ENCODE results near the gene ACTG1. TPM values are rescaled to one million over a fixed set of nuclear protein-coding genes. Genes with fewer than 3 reads are reported as not detected.
A peak's percentile ranks its signal among the peaks of the same experiment; 100 is the strongest.

ACTG1 gene
- total and polyA plus RNA-seq, 9 of the 15 experiments (the other 6 are each of a cell fraction or from before 2014, with no cell fraction given): 224 to 1,775 (median 568) TPM

GRCh38 chr17:81552244-81553017 is 39.8 kb upstream of the ACTG1 start, which contains the start of gene FAAP100 (continued):
- no peak for TF ChIP-seq CEBPB (tag; IDR thresholded peaks at IDR 0.05)
- peak; percentile 74 for TF ChIP-seq USF1 (CRISPR knock-in tag; IDR thresholded peaks at IDR 0.05)
- TF ChIP-seq FOXP1 (CRISPR knock-in tag; IDR thresholded peaks at IDR 0.05): 0 out of 2 replicates have a peak, but pooled peaks have one; percentile 51
- TF ChIP-seq ZBED1 (IDR thresholded peaks at IDR 0.05): 0 out of 2 replicates have a peak, but pooled peaks have one; percentile 40
- TF ChIP-seq PHF20 (IDR thresholded peaks at IDR 0.05; ENCODE audit: partially characterized antibody): peak; percentile 23
- TF ChIP-seq ETV1 (tag; conservative IDR thresholded peaks at IDR 0.05; ENCODE audit: low read depth): 0 out of 2 replicates have a peak, but pooled peaks have one; percentile 32
- 0 out of 2 replicates have a peak, but pooled peaks have one; percentile 40 for TF ChIP-seq ZNF282 (CRISPR knock-in tag; IDR thresholded peaks at IDR 0.05)
- TF ChIP-seq CREB1 (IDR thresholded peaks at IDR 0.05): peak; percentile 64
- TF ChIP-seq CREB1 (CRISPR knock-in tag; IDR thresholded peaks at IDR 0.05): no peak; the same call in 1 of the 2 replicates
- peak; percentile 84 for TF ChIP-seq TBP (optimal IDR thresholded peaks at IDR 0.05; ENCODE audit: low read depth, low read length)
- peak; percentile 81 for TF ChIP-seq RB1 (IDR thresholded peaks at IDR 0.05; ENCODE audit: low read depth)
- TF ChIP-seq ZMIZ1 (IDR thresholded peaks at IDR 0.05; ENCODE audit: low read depth in 2 of 2, low read length in 2 of 2): peak in 1 of 2 experiments; percentile 59; a peak in 1 of 4 replicates
- peak; percentile 77; the same call in 1 of the 2 replicates for TF ChIP-seq MXI1 (IDR thresholded peaks at IDR 0.05; ENCODE audit: low read depth, low read length)
- no peak for TF ChIP-seq ZNF133 (CRISPR knock-in tag; IDR thresholded peaks at IDR 0.05)
- TF ChIP-seq GABPB1 (CRISPR knock-in tag; IDR thresholded peaks at IDR 0.05): peak; percentile 51; the same call in 1 of the 2 replicates
- TF ChIP-seq RBBP5 (IDR thresholded peaks at IDR 0.05; ENCODE audit: borderline replicate concordance, insufficient read depth, low read length, poor library complexity, severe bottlenecking): peak; percentile 64
- no peak for TF ChIP-seq SRSF1 (IDR thresholded peaks at IDR 0.05; ENCODE audit: low read depth, low read length)
- no peak for TF ChIP-seq NFRKB (IDR thresholded peaks at IDR 0.05; ENCODE audit: low read depth)
- peak; percentile 8 to 42 for TF ChIP-seq E2F6 (IDR thresholded peaks at IDR 0.05; ENCODE audit: borderline replicate concordance in 1 of 2, extremely low read depth in 1 of 2, insufficient read depth in 1 of 2, insufficient read length in 1 of 2, low read depth in 1 of 2, low read length in 1 of 2, poor library complexity in 1 of 2, severe bottlenecking in 1 of 2)
- TF ChIP-seq NR4A1 (CRISPR knock-in tag; IDR thresholded peaks at IDR 0.05): no peak
- peak; percentile 44; the same call in 1 of the 2 replicates for TF ChIP-seq NR4A1 (tag; IDR thresholded peaks at IDR 0.05)
- TF ChIP-seq RAD51 (IDR thresholded peaks at IDR 0.05; ENCODE audit: borderline replicate concordance, low read depth): 0 out of 2 replicates have a peak, but pooled peaks have one; percentile 42
- peak; percentile 16 to 92; a peak in 3 of 4 replicates for TF ChIP-seq NONO (IDR thresholded peaks at IDR 0.05; ENCODE audit: low read depth in 2 of 2, low read length in 1 of 2)

Data from K562 (cell line).